Measurements from ENCODE around the gene YTHDF1.
"Not testable (repeated sequence)": the region's sequence is repeated elsewhere in the genome, so short reads cannot be mapped to it uniquely, and the experiment has no call there.

The YTHDF1 gene

GRCh38 chr20:63163171-63163570 is 52.8 kb downstream of the YTHDF1 start:
- no peak for TF ChIP-seq CTCF (IDR thresholded peaks at IDR 0.05; ENCODE audit: insufficient read depth, low read depth, low read length, missing control alignments)
- H3K4me3 ChIP-seq (ENCODE audit: low read length): no peak overlapping the region
- no peak for DNase-seq (ENCODE audit: low read depth)

- TF ChIP-seq CTCF (IDR thresholded peaks at IDR 0.05; ENCODE audit: insufficient read depth, low read depth, low read length, missing control alignments): no peak
- DNase-seq (ENCODE audit: low read depth): no peak
Observed at GRCh38 chr20:63162206-63162795, 53.6 kb downstream of the YTHDF1 start.

GRCh38 chr20:63161176-63161651 is 54.7 kb downstream of the YTHDF1 start:
- H3K4me3 ChIP-seq (ENCODE audit: low read length): no peak overlapping the region
- no peak for TF ChIP-seq CTCF (IDR thresholded peaks at IDR 0.05; ENCODE audit: insufficient read depth, low read depth, low read length, missing control alignments)
- no peak for DNase-seq (ENCODE audit: low read depth)

More at GRCh38 chr20:63162206-63162795, 53.6 kb downstream of the YTHDF1 start:
- no peak overlapping the region for H3K4me3 ChIP-seq (ENCODE audit: low read length)

GRCh38 chr20:63160641-63161175 is 55.2 kb downstream of the YTHDF1 start:
- no peak for TF ChIP-seq CTCF (IDR thresholded peaks at IDR 0.05; ENCODE audit: insufficient read depth, low read depth, low read length, missing control alignments)

GRCh38 chr20:63159826-63160640 is 55.9 kb downstream of the YTHDF1 start:
- no peak overlapping the region for H3K4me3 ChIP-seq (ENCODE audit: low read length)

More at GRCh38 chr20:63160641-63161175, 55.2 kb downstream of the YTHDF1 start:
- H3K4me3 ChIP-seq (ENCODE audit: low read length): no peak overlapping the region
- DNase-seq (ENCODE audit: low read depth): no peak

GRCh38 chr20:63159251-63159650 is 56.7 kb downstream of the YTHDF1 start:
- not testable (repeated sequence) for DNase-seq (ENCODE audit: low read depth); H3K4me3 ChIP-seq (ENCODE audit: low read length)

More at GRCh38 chr20:63159826-63160640, 55.9 kb downstream of the YTHDF1 start:
- DNase-seq (ENCODE audit: low read depth): no peak
- TF ChIP-seq CTCF (IDR thresholded peaks at IDR 0.05; ENCODE audit: insufficient read depth, low read depth, low read length, missing control alignments): no peak

- no peak for DNase-seq (ENCODE audit: low read depth)
- no peak for TF ChIP-seq CTCF (IDR thresholded peaks at IDR 0.05; ENCODE audit: insufficient read depth, low read depth, low read length, missing control alignments)
- no peak overlapping the region for H3K4me3 ChIP-seq (ENCODE audit: low read length)
Observed at GRCh38 chr20:63158845-63159244, 57.1 kb downstream of the YTHDF1 start.

All from epithelial cell of esophagus (primary cell).